Panc1 (cell line): ENCODE data around the gene WSCD1.

Experiments
- CTCF ChIP-seq: fragments of 450-650 bp; IDR thresholded peaks from 2 replicates; pipeline ENCODE4 v1.5.1; 2017; ENCODE audit warnings: mild to moderate bottlenecking
- POLR2AphosphoS5 ChIP-seq: IDR thresholded peaks from 2 replicates; pipeline ENCODE4 v1.6.1; 2012; ENCODE audit warnings: mild to moderate bottlenecking, low read depth, low read length, moderate library complexity

- TF ChIP-seq POLR2AphosphoS5 (no peak), CTCF (no peak)
These were observed 4.8 kb upstream of the WSCD1 start for GRCh38 chr17:6065351-6065750.
